Natural killer cell treated with Interleukin-12 subunit alpha and Interleukin-12 subunit beta and Interleukin-15 and Interleukin-18, amount 100 ng/mL, for 72 hours (primary cell): ENCODE data around the gene GPR150. TPM values are rescaled to one million over a fixed set of nuclear protein-coding genes. Genes with fewer than 3 reads are reported as not detected.

Source experiments
- ATAC-seq, 2 donors: fragments of 150-1000 bp; cut with Tn5 transposase in 1 of 2; sonication (Bioruptor Pico), chemical (Tn5 transposase) in 1 of 2; 2 replicates each; pipeline ENCODE4 v1.10.0; 2021
- DNase-seq: peaks from one replicate; pipeline ENCODE4 v3.0.0; 2022; ENCODE audit warnings: low spot score
- H3K27ac Mint-ChIP-seq, 2 donors: 1 replicate in 1 of 2; 2 replicates in 1 of 2; pipeline ENCODE4 v1.8.0; 2022; ENCODE audit warnings: mixed read lengths in 2 of 2, mild to moderate bottlenecking in 1 of 2, moderate library complexity in 1 of 2
- H3K27me3 Mint-ChIP-seq, 2 donors: 1 replicate in 1 of 2; 2 replicates in 1 of 2; pipeline ENCODE4 v1.8.0; 2022; ENCODE audit warnings: mixed read lengths in 2 of 2
- H3K36me3 Mint-ChIP-seq: one replicate; pipeline ENCODE4 v1.8.0; 2022; ENCODE audit warnings: mixed read lengths
- H3K4me1 Mint-ChIP-seq, 2 donors: 1 replicate in 1 of 2; 2 replicates in 1 of 2; pipeline ENCODE4 v1.8.0; 2022; ENCODE audit warnings: low read depth in 2 of 2, mixed read lengths in 2 of 2, mild to moderate bottlenecking in 1 of 2
- H3K4me3 Mint-ChIP-seq: one replicate; pipeline ENCODE4 v1.8.0; 2022; ENCODE audit warnings: mixed read lengths
- H3K9me3 Mint-ChIP-seq: 2 replicates; pipeline ENCODE4 v1.8.0; 2022; ENCODE audit warnings: mixed read lengths
- total RNA-seq, 2 donors: library from RNA; stranded (reverse); gene quantifications; one replicate each; pipeline ENCODE4 v1.2.3, GENCODE V29; 2022

The GPR150 gene
- total RNA-seq, 2 donors from 2014 or later, result 0.21 TPM; not detected in 1

DNA sequence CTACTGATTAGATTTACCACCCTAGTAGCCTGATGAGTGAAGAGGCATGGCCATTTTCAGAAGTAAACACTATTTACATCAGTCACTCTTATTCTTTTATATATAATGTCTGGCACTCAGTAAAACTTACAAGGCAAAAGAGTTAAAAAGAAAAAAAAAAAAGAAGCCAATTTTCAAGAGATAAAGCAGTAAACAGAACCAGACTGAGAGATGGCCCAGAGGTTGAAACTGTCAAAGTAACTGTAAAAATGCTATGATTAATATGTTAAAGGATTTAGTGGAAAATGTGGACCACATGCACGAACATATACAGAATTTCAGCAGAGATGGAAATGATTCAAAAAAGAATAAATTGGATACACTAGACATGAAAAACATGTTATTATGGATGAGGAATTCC, 6.4 kb upstream of the GPR150 start:
- H3K4me3 Mint-ChIP-seq, result no peak overlapping the region

DNA sequence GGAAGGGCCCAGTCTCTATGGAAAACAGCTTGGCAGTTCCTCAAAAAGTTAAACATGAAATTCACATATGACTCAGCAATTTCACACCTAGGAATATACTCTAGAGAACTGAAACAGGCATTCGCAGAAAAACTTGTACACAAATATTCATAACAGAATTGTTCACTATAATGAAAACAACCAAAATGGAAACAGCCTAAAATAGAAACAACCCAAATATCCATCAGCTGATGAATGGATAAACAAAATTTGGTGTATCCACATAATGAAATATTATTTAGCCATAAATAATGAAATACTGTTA, 4.8 kb upstream of the GPR150 start:
- Mint-ChIP-seq H3K4me3 (no peak overlapping the region), H3K36me3 (peaks cover 11% of the 10 kb centered on the region), H3K27ac (no peak overlapping the region), H3K27me3 (no peaks in the 10 kb centered on the region), H3K4me1 (peaks cover 24 to 33% of the 10 kb centered on the region in 2 donors), H3K9me3 (no peaks in the 10 kb centered on the region)
- ATAC-seq (peak in 1 of 2 donors; percentile 52), DNase-seq (no peak)

More for the DNA sequence above, 6.4 kb upstream of the GPR150 start:
- Mint-ChIP-seq H3K36me3 (peaks cover 11% of the 10 kb centered on the region), H3K27ac (no peak overlapping the region), H3K27me3 (no peaks in the 10 kb centered on the region), H3K9me3 (no peaks in the 10 kb centered on the region), H3K4me1 (peaks cover 10 to 18% of the 10 kb centered on the region in 2 donors)
- ATAC-seq, result no peak
- no peak for DNase-seq

DNA sequence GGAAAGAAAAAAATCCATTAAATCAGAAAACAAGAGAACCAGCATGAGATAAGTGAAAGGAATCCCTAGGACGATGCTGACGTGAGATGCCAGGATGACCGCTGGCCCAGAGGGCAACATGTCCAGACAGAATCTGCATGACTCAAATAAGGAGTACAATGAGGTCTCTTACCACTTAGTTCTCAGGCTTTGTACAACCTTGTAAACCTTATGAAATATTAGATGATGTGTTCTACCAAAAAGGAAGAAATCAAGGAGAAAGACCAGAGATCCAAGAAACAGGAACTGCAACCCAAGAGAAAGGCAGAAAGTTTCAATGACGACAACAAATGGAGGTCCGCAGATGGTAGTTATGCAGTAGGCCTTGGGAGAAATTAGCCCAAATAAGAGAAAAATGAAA, 2.8 kb upstream of the GPR150 start:
- DNase-seq, result no peak
- peaks cover 11% of the 10 kb centered on the region for H3K36me3 Mint-ChIP-seq
- no peak overlapping the region for H3K27ac Mint-ChIP-seq
- H3K4me1 Mint-ChIP-seq, result peaks cover 29 to 40% of the 10 kb centered on the region in 2 donors
- ATAC-seq, result no peak
- H3K4me3 Mint-ChIP-seq, result no peak overlapping the region
- no peaks in the 10 kb centered on the region for H3K9me3 Mint-ChIP-seq
- H3K27me3 Mint-ChIP-seq, result no peaks in the 10 kb centered on the region

GRCh38 chr5:95619096-95619495, 791 bp upstream of the GPR150 start:
- peak overlapping the region; percentile 93 for H3K4me3 Mint-ChIP-seq
- H3K36me3 Mint-ChIP-seq, result peaks cover 1% of the 10 kb centered on the region
- ATAC-seq (no peak), DNase-seq (no peak)
- H3K27ac Mint-ChIP-seq, result peak overlapping the region; percentile 53 to 63
- H3K4me1 Mint-ChIP-seq, result peaks cover 33 to 43% of the 10 kb centered on the region in 2 donors
- no peaks in the 10 kb centered on the region for H3K9me3 Mint-ChIP-seq
- H3K27me3 Mint-ChIP-seq, result no peaks in the 10 kb centered on the region

DNA sequence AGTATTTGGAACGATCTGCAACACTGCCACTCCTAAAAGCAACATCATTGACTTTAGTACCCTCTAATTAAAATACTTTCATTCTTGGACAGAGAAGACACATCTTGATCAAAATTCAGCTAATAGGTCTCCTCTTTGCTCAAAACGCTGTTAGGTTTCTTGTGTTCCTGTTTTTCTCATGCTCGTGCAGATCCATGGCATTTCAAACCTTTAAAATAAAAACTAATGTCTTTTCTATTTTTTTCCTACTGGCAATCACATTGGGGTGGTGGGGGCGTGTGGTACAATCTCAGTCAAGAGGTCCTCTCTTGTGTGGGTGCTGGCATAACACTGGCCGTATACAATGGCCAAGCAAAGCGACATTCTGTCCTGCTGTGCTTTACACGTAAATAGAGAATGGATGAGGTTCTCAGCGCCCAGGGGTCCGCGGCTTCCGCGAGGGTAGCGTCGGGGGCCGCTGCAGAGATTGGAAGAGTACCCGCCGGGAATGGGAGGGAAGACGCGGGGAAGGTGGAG, 315 bp upstream of the GPR150 start:
- peak overlapping the region; percentile 53 to 63 for H3K27ac Mint-ChIP-seq
- peak overlapping the region; percentile 93 for H3K4me3 Mint-ChIP-seq
- H3K9me3 Mint-ChIP-seq, result no peaks in the 10 kb centered on the region
- H3K36me3 Mint-ChIP-seq, result no peaks in the 10 kb centered on the region
- peaks cover 33 to 42% of the 10 kb centered on the region in 2 donors for H3K4me1 Mint-ChIP-seq
- no peaks in the 10 kb centered on the region for H3K27me3 Mint-ChIP-seq
- DNase-seq, result no peak
- ATAC-seq, result no peak

GRCh38 chr5:95620870-95621838, 1.3 kb downstream of the GPR150 start:
- DNase-seq (peak; percentile 70), ATAC-seq (peak; percentile 71 to 72)
- H3K9me3 Mint-ChIP-seq, result no peaks in the 10 kb centered on the region
- peak overlapping the region; percentile 75 for H3K4me3 Mint-ChIP-seq
- no peaks in the 10 kb centered on the region for H3K27me3 Mint-ChIP-seq
- peak overlapping the region; percentile 58 to 69 for H3K27ac Mint-ChIP-seq
- peaks cover 30 to 34% of the 10 kb centered on the region in 2 donors for H3K4me1 Mint-ChIP-seq
- no peaks in the 10 kb centered on the region for H3K36me3 Mint-ChIP-seq

GRCh38 chr5:95621839-95622629, 2.1 kb downstream of the GPR150 start:
- no peaks in the 10 kb centered on the region for H3K27me3 Mint-ChIP-seq
- ATAC-seq (no peak), DNase-seq (no peak)
- H3K9me3 Mint-ChIP-seq, result no peaks in the 10 kb centered on the region
- H3K4me1 Mint-ChIP-seq, result peaks cover 28 to 32% of the 10 kb centered on the region in 2 donors
- peak overlapping the region; percentile 58 to 69 for H3K27ac Mint-ChIP-seq
- no peaks in the 10 kb centered on the region for H3K36me3 Mint-ChIP-seq
- peak overlapping the region; percentile 75 for H3K4me3 Mint-ChIP-seq

DNA sequence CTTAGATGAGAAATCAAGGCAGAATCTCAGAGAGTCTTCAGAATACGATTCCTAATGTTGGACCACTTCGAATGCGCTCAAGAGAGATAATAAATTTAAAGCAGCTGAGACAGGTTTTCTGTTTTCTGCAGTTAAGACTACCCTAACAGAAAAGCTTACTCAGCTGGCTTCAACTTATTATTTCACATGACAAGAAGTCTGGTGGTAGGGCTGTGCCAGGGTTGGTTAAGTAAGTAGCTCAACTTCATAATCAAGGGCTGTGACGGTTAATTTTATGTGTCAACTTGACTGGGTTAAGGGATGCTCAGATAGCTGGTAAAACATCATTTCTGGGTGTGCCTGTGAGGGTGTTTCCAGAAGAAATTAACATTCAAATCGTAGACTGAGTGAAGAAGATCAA, 3.8 kb downstream of the GPR150 start:
- Mint-ChIP-seq H3K4me3 (no peak overlapping the region), H3K9me3 (no peaks in the 10 kb centered on the region), H3K4me1 (peaks cover 22 to 24% of the 10 kb centered on the region in 2 donors), H3K27me3 (no peaks in the 10 kb centered on the region), H3K27ac (no peak overlapping the region), H3K36me3 (no peaks in the 10 kb centered on the region)
- DNase-seq (no peak), ATAC-seq (no peak)

GRCh38 chr5:95624368-95624767, 4.5 kb downstream of the GPR150 start:
- Mint-ChIP-seq H3K4me1 (peaks cover 17% of the 10 kb centered on the region in 2 donors), H3K4me3 (no peak overlapping the region), H3K27me3 (no peaks in the 10 kb centered on the region), H3K36me3 (no peaks in the 10 kb centered on the region), H3K9me3 (no peaks in the 10 kb centered on the region), H3K27ac (no peak overlapping the region)
- no peak for DNase-seq
- no peak for ATAC-seq

DNA sequence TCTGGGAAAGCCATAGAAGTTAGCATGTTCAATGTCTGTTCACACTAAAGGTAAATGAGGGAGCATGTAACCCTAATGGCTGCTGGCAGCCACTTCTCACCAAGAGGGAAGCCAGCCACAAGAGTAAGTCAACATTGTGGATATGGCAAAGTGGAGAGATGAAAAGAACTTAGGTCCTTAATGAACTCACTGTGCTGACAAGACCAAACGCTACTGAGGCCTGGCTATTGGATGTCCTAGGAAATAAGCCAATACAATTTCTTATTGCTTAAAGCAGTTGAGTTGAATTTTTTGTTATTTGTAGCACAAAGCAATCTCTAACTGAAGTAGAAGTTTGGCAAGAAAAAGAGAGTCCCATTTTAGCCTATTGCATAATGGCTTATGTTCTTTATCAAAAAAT, 6.8 kb downstream of the GPR150 start:
- H3K27me3 Mint-ChIP-seq, result no peaks in the 10 kb centered on the region
- DNase-seq, result no peak
- ATAC-seq, result no peak

DNA sequence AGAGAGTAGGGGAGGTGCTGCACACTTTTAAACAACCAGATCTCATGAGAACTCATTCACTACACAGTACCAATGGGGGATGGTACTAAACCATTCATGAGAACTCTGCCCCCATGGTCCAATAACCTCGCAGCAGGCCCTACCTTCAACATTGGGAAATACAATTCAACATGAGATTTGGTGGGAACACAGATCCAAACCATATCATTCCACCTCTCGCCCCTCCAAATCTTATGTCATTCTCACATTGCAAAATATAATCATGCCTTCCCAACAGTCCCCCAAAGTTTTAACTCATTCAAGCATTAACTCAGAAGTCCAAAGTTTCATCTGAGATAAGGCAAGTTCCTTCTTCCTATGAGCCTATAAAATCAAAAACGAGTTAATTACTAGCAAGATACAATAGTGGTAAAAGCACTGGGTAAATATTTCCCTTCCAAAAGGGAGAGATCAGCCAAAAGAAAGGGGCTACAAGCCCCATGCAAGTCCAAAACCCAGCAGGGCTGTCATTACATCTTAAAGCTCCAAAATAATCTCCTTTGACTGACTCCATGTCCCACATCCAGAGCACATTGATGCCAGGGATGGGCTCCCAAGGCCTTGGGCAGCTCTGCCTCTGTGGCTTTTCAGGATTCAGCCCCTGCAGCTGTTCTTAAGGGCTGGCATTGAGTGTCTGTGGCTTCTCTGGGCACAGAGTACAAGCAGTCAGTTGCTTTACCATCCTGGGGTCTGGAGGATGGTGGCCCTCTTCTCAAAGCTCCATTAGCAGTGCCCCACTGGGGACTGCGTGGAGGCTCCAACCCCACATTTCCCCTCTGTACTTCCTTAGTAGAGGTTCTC, 8.3 kb downstream of the GPR150 start:
- Mint-ChIP-seq H3K4me1 (peaks cover 12 to 14% of the 10 kb centered on the region in 2 donors), H3K9me3 (peaks cover 11% of the 10 kb centered on the region), H3K27ac (no peak overlapping the region), H3K27me3 (no peaks in the 10 kb centered on the region), H3K4me3 (no peak overlapping the region), H3K36me3 (peaks cover 10% of the 10 kb centered on the region)
- DNase-seq (no peak), ATAC-seq (no peak)

More for the DNA sequence above, 6.8 kb downstream of the GPR150 start:
- peaks cover 1% of the 10 kb centered on the region for H3K36me3 Mint-ChIP-seq
- no peak overlapping the region for H3K4me3 Mint-ChIP-seq
- peaks cover 9 to 11% of the 10 kb centered on the region in 2 donors for H3K4me1 Mint-ChIP-seq
- H3K27ac Mint-ChIP-seq, result no peak overlapping the region
- H3K9me3 Mint-ChIP-seq, result peaks cover 3% of the 10 kb centered on the region

DNA sequence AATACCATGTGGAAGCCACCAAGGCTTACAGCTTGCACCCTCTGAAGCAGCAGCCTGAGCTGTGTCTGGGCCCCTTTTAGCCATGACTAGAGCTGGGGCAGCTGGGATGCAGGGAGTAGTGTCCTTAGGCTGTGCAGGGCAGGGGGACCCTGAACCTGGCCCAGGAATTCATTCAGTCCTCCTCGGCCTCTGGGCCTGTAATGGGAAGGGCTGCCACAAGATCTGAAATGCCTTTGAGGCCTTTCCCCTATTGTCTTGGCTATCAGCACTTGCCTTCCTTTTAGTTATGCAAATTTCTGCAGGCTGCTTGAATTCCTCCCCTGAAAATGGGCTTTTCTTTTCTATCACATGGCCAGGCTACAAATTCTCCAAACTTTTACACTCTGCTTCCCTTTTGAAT, 9.0 kb downstream of the GPR150 start:
- no peak overlapping the region for H3K4me3 Mint-ChIP-seq

GRCh38 chr5:95630394-95630917, 10.6 kb downstream of the GPR150 start:
- ATAC-seq (no peak), DNase-seq (no peak)
- Mint-ChIP-seq H3K4me1 (peaks cover 12 to 14% of the 10 kb centered on the region in 2 donors), H3K27ac (no peak overlapping the region), H3K36me3 (peaks cover 10% of the 10 kb centered on the region), H3K4me3 (no peak overlapping the region), H3K27me3 (no peaks in the 10 kb centered on the region), H3K9me3 (peaks cover 11% of the 10 kb centered on the region)

More for the DNA sequence above, 9.0 kb downstream of the GPR150 start:
- no peaks in the 10 kb centered on the region for H3K27me3 Mint-ChIP-seq
- DNase-seq (no peak), ATAC-seq (no peak)
- peaks cover 10% of the 10 kb centered on the region for H3K36me3 Mint-ChIP-seq
- peaks cover 12 to 14% of the 10 kb centered on the region in 2 donors for H3K4me1 Mint-ChIP-seq
- H3K9me3 Mint-ChIP-seq, result peaks cover 11% of the 10 kb centered on the region
- no peak overlapping the region for H3K27ac Mint-ChIP-seq
